H9 (cell line): ENCODE data around the gene DHDH. TPM values are rescaled to one million over a fixed set of nuclear protein-coding genes. Genes with fewer than 3 reads are reported as not detected.

Experiments used
- DNase-seq: peaks from one replicate; pipeline ENCODE4 v3.0.0-alpha.2; 2017
- H2AFZ ChIP-seq: one replicate; pipeline ENCODE4 v1.6.1; 2013; ENCODE audit warnings: mild to moderate bottlenecking, low read length, control low read depth, moderate library complexity
- H2AK5ac ChIP-seq: 2 replicates; pipeline ENCODE4 v1.6.1; 2013; ENCODE audit warnings: low read length, control low read depth, mixed read lengths; ENCODE audit not compliant: insufficient read length
- H2BK120ac ChIP-seq: one replicate; pipeline ENCODE4 v1.6.1; 2013; ENCODE audit warnings: low read depth, mild to moderate bottlenecking, low read length, control low read depth, inconsistent platforms; ENCODE audit not compliant: poor library complexity, severe bottlenecking
- H2BK12ac ChIP-seq: 2 replicates; pipeline ENCODE4 v1.6.1; 2013; ENCODE audit warnings: low read length, control low read depth, mixed read lengths, low read depth; ENCODE audit not compliant: insufficient read length
- H2BK15ac ChIP-seq: 2 replicates; pipeline ENCODE4 v1.6.1; 2013; ENCODE audit warnings: low read depth, low read length, control low read depth
- H2BK20ac ChIP-seq: one replicate; pipeline ENCODE4 v1.6.1; 2013; ENCODE audit warnings: low read depth, mild to moderate bottlenecking, low read length, control low read depth, inconsistent platforms; ENCODE audit not compliant: poor library complexity, severe bottlenecking
- H2BK5ac ChIP-seq: 2 replicates; pipeline ENCODE4 v1.6.1; 2013; ENCODE audit warnings: low read length, control low read depth, mixed read lengths; ENCODE audit not compliant: insufficient read length
- H3K14ac ChIP-seq: 2 replicates; pipeline ENCODE4 v1.6.1; 2013; ENCODE audit warnings: low read length, control low read depth; ENCODE audit not compliant: insufficient read depth
- H3K18ac ChIP-seq: 2 replicates; pipeline ENCODE4 v1.6.1; 2013; ENCODE audit warnings: low read depth, mild to moderate bottlenecking, mixed read lengths, low read length, control low read depth; ENCODE audit not compliant: insufficient read length
- H3K23ac ChIP-seq: 2 replicates; pipeline ENCODE4 v1.6.1; 2013; ENCODE audit warnings: low read length, control low read depth, mixed read lengths, low read depth; ENCODE audit not compliant: insufficient read length
- H3K23me2 ChIP-seq: 2 replicates; pipeline ENCODE4 v1.6.1; 2013; ENCODE audit warnings: low read depth, mild to moderate bottlenecking, mixed read lengths, low read length, control low read depth; ENCODE audit not compliant: insufficient read length, poor library complexity, severe bottlenecking
- H3K27ac ChIP-seq: 2 replicates; pipeline ENCODE4 v1.5.1; 2013; ENCODE audit warnings: low read length, control low read depth, mixed read lengths, low read depth; ENCODE audit not compliant: insufficient read length
- H3K27me3 ChIP-seq: 2 replicates; pipeline ENCODE4 v1.6.1; 2013; ENCODE audit warnings: low read length, control low read depth, inconsistent platforms; ENCODE audit not compliant: insufficient read depth
- H3K4ac ChIP-seq: 2 replicates; pipeline ENCODE4 v1.6.1; 2013; ENCODE audit warnings: low read depth, mild to moderate bottlenecking, control low read depth, inconsistent platforms, low read length, moderate library complexity
- H3K4me1 ChIP-seq: 2 replicates; pipeline ENCODE4 v1.6.1; 2013; ENCODE audit warnings: low read length, control low read depth, inconsistent platforms; ENCODE audit not compliant: insufficient read depth
- H3K4me2 ChIP-seq: 2 replicates; pipeline ENCODE4 v1.6.1; 2013; ENCODE audit warnings: low read length, control low read depth, mixed read lengths; ENCODE audit not compliant: insufficient read length, insufficient read depth
- H3K56ac ChIP-seq: 2 replicates; pipeline ENCODE4 v1.6.1; 2013; ENCODE audit warnings: low read depth, mild to moderate bottlenecking, mixed read lengths, low read length, control low read depth; ENCODE audit not compliant: insufficient read length
- H3K79me1 ChIP-seq: 2 replicates; pipeline ENCODE4 v1.6.1; 2013; ENCODE audit warnings: low read depth, mild to moderate bottlenecking, moderate library complexity, low read length, control low read depth, inconsistent platforms; ENCODE audit not compliant: insufficient read depth, poor library complexity, severe bottlenecking
- H3K79me2 ChIP-seq: 2 replicates; pipeline ENCODE4 v1.6.1; 2013; ENCODE audit warnings: low read length, control low read depth, inconsistent platforms; ENCODE audit not compliant: insufficient read depth
- H3K9ac ChIP-seq: 2 replicates; pipeline ENCODE4 v1.6.1; 2013; ENCODE audit warnings: low read length, control low read depth, mixed read lengths; ENCODE audit not compliant: insufficient read length; ENCODE audit errors: extremely low read depth
- H3K9me3 ChIP-seq: one replicate; pipeline ENCODE4 v1.6.1; 2013; ENCODE audit warnings: low read depth, low read length, inconsistent platforms; ENCODE audit not compliant: control insufficient read depth
- H3T11ph ChIP-seq: one replicate; pipeline ENCODE4 v1.6.1; 2013; ENCODE audit warnings: mild to moderate bottlenecking, low read length, control low read depth, inconsistent platforms
- H4K20me1 ChIP-seq: one replicate; pipeline ENCODE4 v1.6.1; 2013; ENCODE audit not compliant: control insufficient read depth, insufficient read length, insufficient read depth
- H4K5ac ChIP-seq: 2 replicates; pipeline ENCODE4 v1.6.1; 2013; ENCODE audit warnings: low read depth, mild to moderate bottlenecking, mixed read lengths, low read length, control low read depth; ENCODE audit not compliant: insufficient read length
- H4K8ac ChIP-seq: replicated peaks from 2 replicates; pipeline ENCODE4 v1.6.1; 2013; ENCODE audit warnings: low read length, control low read depth, mixed read lengths, low read depth; ENCODE audit not compliant: insufficient read length
- H4K91ac ChIP-seq: 2 replicates; pipeline ENCODE4 v1.6.1; 2013; ENCODE audit warnings: low read depth, mild to moderate bottlenecking, moderate library complexity, mixed read lengths, low read length, control low read depth; ENCODE audit not compliant: insufficient read length
- H3K27ac Mint-ChIP-seq, 3 experiments: 2 replicates in 2 of 3; 3 replicates in 1 of 3; pipeline ENCODE4 v1.8.0; 2020 to 2021; ENCODE audit warnings: mixed read lengths in 3 of 3, mild to moderate bottlenecking in 1 of 3, moderate library complexity in 1 of 3
- H3K27me3 Mint-ChIP-seq: 2 replicates; pipeline ENCODE4 v1.8.0; 2021; ENCODE audit warnings: low read depth, mild to moderate bottlenecking, moderate library complexity, mixed read lengths
- H3K36me3 Mint-ChIP-seq, 3 experiments: 2 replicates in 2 of 3; 3 replicates in 1 of 3; pipeline ENCODE4 v1.8.0; 2020 to 2021; ENCODE audit warnings: low read depth in 3 of 3, mixed read lengths in 3 of 3; ENCODE audit not compliant: insufficient read depth in 1 of 3
- H3K4me1 Mint-ChIP-seq, 2 experiments: 2 replicates each; pipeline ENCODE4 v1.8.0; 2020; ENCODE audit warnings: mixed read lengths in 2 of 2
- H3K4me3 Mint-ChIP-seq, 2 experiments: 2 replicates in 1 of 2; 3 replicates in 1 of 2; pipeline ENCODE4 v1.8.0; 2020 to 2021; ENCODE audit warnings: mild to moderate bottlenecking in 2 of 2, mixed read lengths in 2 of 2, moderate library complexity in 1 of 2
- H3K9me3 Mint-ChIP-seq, 2 experiments: 2 replicates in 1 of 2; 3 replicates in 1 of 2; pipeline ENCODE4 v1.8.0; 2020; ENCODE audit warnings: mild to moderate bottlenecking in 2 of 2, mixed read lengths in 2 of 2, moderate library complexity in 1 of 2
- WGBS: extraction: QIAGEN DNeasy Blood & Tissue Kit; methylation state at CpG from one replicate; pipeline ENCODE4 v1.1.7; 2013; ENCODE audit warnings: missing lambda C conversion rate, low lambda C conversion rate, mixed read lengths; ENCODE audit not compliant: insufficient read length; ENCODE audit errors: extremely low coverage; 5-methylcytosine and 5-hydroxymethylcytosine counted together
- total RNA-seq: library from RNA; stranded (reverse); gene quantifications from 2 replicates; pipeline ENCODE4 v1.2.1, GENCODE V29; 2021
- TF ChIP-seq, protein P1 (sequence below): fragments of 200-600 bp; sonication (generic); conservative IDR thresholded peaks from 3 replicates; pipeline ENCODE4 v1.8.0; 2021; ENCODE audit warnings: antibody characterized with exemption, mild to moderate bottlenecking

DHDH gene
- total RNA-seq, 1 experiment from 2014 or later = 2.0 TPM

DNA sequence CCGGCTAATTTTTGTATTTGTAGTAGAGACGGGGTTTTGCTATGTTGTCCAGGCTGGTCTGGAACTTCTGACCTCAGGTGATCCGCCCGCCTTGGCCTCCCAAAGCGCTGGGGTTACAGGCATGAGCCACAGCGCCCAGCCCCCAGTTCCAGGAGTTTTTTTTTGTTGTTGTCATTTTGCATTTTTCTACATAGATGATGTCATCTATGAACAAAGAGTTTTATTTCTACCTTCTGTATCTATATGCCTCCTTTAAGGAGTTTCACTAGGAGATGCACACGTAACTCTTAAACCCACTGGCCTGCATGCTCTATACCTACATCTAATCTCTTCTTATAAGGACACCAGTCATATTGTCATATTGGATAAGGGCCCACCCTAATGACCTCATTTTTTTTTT is 4.8 kb downstream of the DHDH start:
- Histone ChIP-seq H2BK120ac (no peak overlapping the region), H4K91ac (no peak overlapping the region), H2AK5ac (no peak overlapping the region), H4K20me1 (no peaks in the 10 kb centered on the region), H2BK20ac (no peak overlapping the region), H4K8ac (no peak overlapping the region), H2BK12ac (no peak overlapping the region), H3K23ac (no peak overlapping the region), H3K27me3 (no peaks in the 10 kb centered on the region; the same call in 1 of the 2 replicates), H3K4me1 (no peaks in the 10 kb centered on the region), H3K4ac (no peak overlapping the region), H3K27ac (no peak overlapping the region), H2AFZ (no peak overlapping the region), H2BK15ac (no peak overlapping the region), H4K5ac (no peak overlapping the region), H3K79me1 (no peaks in the 10 kb centered on the region), H3K56ac (no peak overlapping the region), H3K9ac (no peak overlapping the region), H3T11ph (no peak overlapping the region), H3K14ac (no peak overlapping the region), H2BK5ac (no peak overlapping the region), H3K18ac (no peak overlapping the region), H3K9me3 (no peaks in the 10 kb centered on the region), H3K23me2 (peaks cover 1% of the 10 kb centered on the region), H3K79me2 (no peaks in the 10 kb centered on the region), H3K4me2 (no peak overlapping the region)
- peaks cover 23% of the 10 kb centered on the region for H3K27me3 Mint-ChIP-seq
- peaks cover 10 to 22% (median 11%) of the 10 kb centered on the region in 3 experiments for H3K36me3 Mint-ChIP-seq
- WGBS = no CpG with 5 or more reads among the region's 7 CpGs
- H3K4me3 Mint-ChIP-seq = no peak overlapping the region
- H3K4me1 Mint-ChIP-seq = peaks cover 9 to 15% of the 10 kb centered on the region in 2 experiments
- peaks cover 0 to 2% of the 10 kb centered on the region in 2 experiments; a peak in 2 of 5 replicates for H3K9me3 Mint-ChIP-seq
- TF ChIP-seq, protein P1, sequence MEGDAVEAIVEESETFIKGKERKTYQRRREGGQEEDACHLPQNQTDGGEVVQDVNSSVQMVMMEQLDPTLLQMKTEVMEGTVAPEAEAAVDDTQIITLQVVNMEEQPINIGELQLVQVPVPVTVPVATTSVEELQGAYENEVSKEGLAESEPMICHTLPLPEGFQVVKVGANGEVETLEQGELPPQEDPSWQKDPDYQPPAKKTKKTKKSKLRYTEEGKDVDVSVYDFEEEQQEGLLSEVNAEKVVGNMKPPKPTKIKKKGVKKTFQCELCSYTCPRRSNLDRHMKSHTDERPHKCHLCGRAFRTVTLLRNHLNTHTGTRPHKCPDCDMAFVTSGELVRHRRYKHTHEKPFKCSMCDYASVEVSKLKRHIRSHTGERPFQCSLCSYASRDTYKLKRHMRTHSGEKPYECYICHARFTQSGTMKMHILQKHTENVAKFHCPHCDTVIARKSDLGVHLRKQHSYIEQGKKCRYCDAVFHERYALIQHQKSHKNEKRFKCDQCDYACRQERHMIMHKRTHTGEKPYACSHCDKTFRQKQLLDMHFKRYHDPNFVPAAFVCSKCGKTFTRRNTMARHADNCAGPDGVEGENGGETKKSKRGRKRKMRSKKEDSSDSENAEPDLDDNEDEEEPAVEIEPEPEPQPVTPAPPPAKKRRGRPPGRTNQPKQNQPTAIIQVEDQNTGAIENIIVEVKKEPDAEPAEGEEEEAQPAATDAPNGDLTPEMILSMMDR = no peak
- no peak for DNase-seq
- no peak overlapping the region for H3K27ac Mint-ChIP-seq
